ENCODE data around the gene ADAMTSL5.

GRCh38 chr19:1507192-1507660 is 5.6 kb downstream of the ADAMTSL5 start:
- no peak for TF ChIP-seq CTCF (IDR thresholded peaks at IDR 0.05)
- TF ChIP-seq POLR2A (IDR thresholded peaks at IDR 0.05), result no peak

Data from lower leg skin (tissue), 3 donors.